WTC11 (cell line): ENCODE measurements around the gene INAFM2. TPM values are rescaled to one million over a fixed set of nuclear protein-coding genes. Genes with fewer than 3 reads are reported as not detected.

Experiments
- ATAC-seq: fragments of 200-7000 bp; cut with Tn5 transposase; 2 replicates; pipeline ENCODE4 v1.10.0; 2021; ENCODE audit warnings: mild to moderate bottlenecking, moderate library complexity
- CTCF ChIA-PET: fragments of 300-600 bp; sonication (Branson Sonifier 250); formaldehyde crosslinking; loops from one replicate; lab custom pipeline; 2021; ENCODE audit warnings: antibody characterized with exemption; lab: Charles Lee
- POLR2A ChIA-PET: fragments of 350-600 bp; sonication (Branson Sonifier 250); formaldehyde crosslinking; loops from one replicate; lab custom pipeline; 2021; ENCODE audit warnings: antibody characterized with exemption; lab: Charles Lee
- DNase-seq: peaks from one replicate; pipeline ENCODE4 v3.0.0; 2021; ENCODE audit warnings: low spot score
- H3K27ac Mint-ChIP-seq: 2 replicates; pipeline ENCODE4 v1.8.0; 2021; ENCODE audit warnings: mixed read lengths
- H3K27me3 Mint-ChIP-seq: 2 replicates; pipeline ENCODE4 v1.8.0; 2021; ENCODE audit warnings: low read depth, mild to moderate bottlenecking, moderate library complexity, mixed read lengths
- H3K36me3 Mint-ChIP-seq: 2 replicates; pipeline ENCODE4 v1.8.0; 2021; ENCODE audit warnings: mixed read lengths
- H3K4me1 Mint-ChIP-seq: 2 replicates; pipeline ENCODE4 v1.8.0; 2022; ENCODE audit warnings: mixed read lengths
- H3K4me3 Mint-ChIP-seq: 2 replicates; pipeline ENCODE4 v1.8.0; 2021; ENCODE audit warnings: mild to moderate bottlenecking, moderate library complexity, mixed read lengths
- H3K9me3 Mint-ChIP-seq: 2 replicates; pipeline ENCODE4 v1.8.0; 2021; ENCODE audit warnings: mixed read lengths
- E2F1 ChIP-seq: sonication (generic); formaldehyde crosslinking; IDR thresholded peaks from 2 replicates; pipeline ENCODE4 v1.8.0; 2022; ENCODE audit warnings: mild to moderate bottlenecking, missing genetic modification reagents
- ELF4 ChIP-seq: sonication (generic); formaldehyde crosslinking; IDR thresholded peaks from 2 replicates; pipeline ENCODE4 v1.8.1; 2022; ENCODE audit warnings: low read depth, mild to moderate bottlenecking, moderate library complexity, missing genetic modification reagents
- ESRRA ChIP-seq: sonication (generic); formaldehyde crosslinking; IDR thresholded peaks from 2 replicates; pipeline ENCODE4 v1.8.1; 2022; ENCODE audit warnings: mild to moderate bottlenecking, missing genetic modification reagents, borderline replicate concordance
- FOXJ3 ChIP-seq: sonication (generic); formaldehyde crosslinking; IDR thresholded peaks from 2 replicates; pipeline ENCODE4 v1.9.0; 2021; ENCODE audit warnings: missing genetic modification reagents, mild to moderate bottlenecking, borderline replicate concordance
- GABPB1 ChIP-seq: sonication (generic); formaldehyde crosslinking; IDR thresholded peaks from 2 replicates; pipeline ENCODE4 v1.8.1; 2023; ENCODE audit warnings: mild to moderate bottlenecking, missing genetic modification reagents
- KAT7 ChIP-seq: sonication (generic); formaldehyde crosslinking; IDR thresholded peaks from 2 replicates; pipeline ENCODE4 v1.8.1; 2023; ENCODE audit warnings: missing genetic modification reagents, mild to moderate bottlenecking, borderline replicate concordance
- MLX ChIP-seq: sonication (generic); formaldehyde crosslinking; IDR thresholded peaks from 2 replicates; pipeline ENCODE4 v1.8.1; 2023; ENCODE audit warnings: mild to moderate bottlenecking, missing genetic modification reagents, moderate library complexity
- MXD4 ChIP-seq: fragments of 250-450 bp; sonication (Bioruptor Pico); IDR thresholded peaks from 2 replicates; pipeline ENCODE4 v1.8.0; 2021; ENCODE audit warnings: mild to moderate bottlenecking, moderate library complexity, borderline replicate concordance
- NR2C2 ChIP-seq: sonication (generic); formaldehyde crosslinking; IDR thresholded peaks from 2 replicates; pipeline ENCODE4 v1.8.0; 2022; ENCODE audit warnings: mild to moderate bottlenecking, missing genetic modification reagents
- PRRX2 ChIP-seq: fragments of 250-450 bp; sonication (Bioruptor Pico); IDR thresholded peaks from 2 replicates; pipeline ENCODE4 v1.8.0; 2021; ENCODE audit warnings: mild to moderate bottlenecking
- TP53 ChIP-seq: sonication (generic); formaldehyde crosslinking; IDR thresholded peaks from 2 replicates; pipeline ENCODE4 v1.8.1; 2023; ENCODE audit warnings: mild to moderate bottlenecking, missing genetic modification reagents
- ZNF219 ChIP-seq: sonication (generic); formaldehyde crosslinking; IDR thresholded peaks from 2 replicates; pipeline ENCODE4 v1.8.0; 2023; ENCODE audit warnings: missing genetic modification reagents, mild to moderate bottlenecking, borderline replicate concordance
- ZNF232 ChIP-seq: sonication (generic); formaldehyde crosslinking; IDR thresholded peaks from 2 replicates; pipeline ENCODE4 v1.8.0; 2022; ENCODE audit warnings: mild to moderate bottlenecking, missing genetic modification reagents
- ZNF416 ChIP-seq: fragments of 250-450 bp; sonication (Bioruptor Pico); IDR thresholded peaks from 2 replicates; pipeline ENCODE4 v1.9.0; 2021; ENCODE audit warnings: mild to moderate bottlenecking, inconsistent platforms
- total RNA-seq: library from RNA; stranded (reverse); gene quantifications from 3 replicates; pipeline ENCODE4 v1.2.3, GENCODE V29; 2021
- TF ChIP-seq, protein P1 (sequence below): fragments of 250-450 bp; sonication (Bioruptor Pico); IDR thresholded peaks from 2 replicates; pipeline ENCODE4 v1.9.0; 2021; ENCODE audit warnings: mild to moderate bottlenecking, borderline replicate concordance
- TF ChIP-seq, protein P2 (sequence below): sonication (generic); formaldehyde crosslinking; IDR thresholded peaks from 2 replicates; pipeline ENCODE4 v1.8.1; 2022; ENCODE audit warnings: missing genetic modification reagents, borderline replicate concordance
- TF ChIP-seq, protein P3 (sequence below): sonication (generic); formaldehyde crosslinking; conservative IDR thresholded peaks from 2 replicates; pipeline ENCODE4 v1.8.1; 2022; ENCODE audit warnings: mild to moderate bottlenecking, missing genetic modification reagents
- TF ChIP-seq, protein P4 (sequence below): sonication (generic); formaldehyde crosslinking; IDR thresholded peaks from 2 replicates; pipeline ENCODE4 v1.8.0; 2023; ENCODE audit warnings: missing genetic modification reagents, mild to moderate bottlenecking, borderline replicate concordance
- TF ChIP-seq, protein P5 (sequence below): sonication (generic); formaldehyde crosslinking; IDR thresholded peaks from 2 replicates; pipeline ENCODE4 v1.8.1; 2022; ENCODE audit warnings: mild to moderate bottlenecking, moderate library complexity, missing genetic modification reagents
- TF ChIP-seq, protein P6 (sequence below): fragments of 250-450 bp; sonication (Bioruptor Pico); IDR thresholded peaks from 2 replicates; pipeline ENCODE4 v1.9.0; 2021; ENCODE audit warnings: mild to moderate bottlenecking

Gene INAFM2
- total RNA-seq, 1 experiment from 2014 or later, result 34.2 TPM

DNA sequence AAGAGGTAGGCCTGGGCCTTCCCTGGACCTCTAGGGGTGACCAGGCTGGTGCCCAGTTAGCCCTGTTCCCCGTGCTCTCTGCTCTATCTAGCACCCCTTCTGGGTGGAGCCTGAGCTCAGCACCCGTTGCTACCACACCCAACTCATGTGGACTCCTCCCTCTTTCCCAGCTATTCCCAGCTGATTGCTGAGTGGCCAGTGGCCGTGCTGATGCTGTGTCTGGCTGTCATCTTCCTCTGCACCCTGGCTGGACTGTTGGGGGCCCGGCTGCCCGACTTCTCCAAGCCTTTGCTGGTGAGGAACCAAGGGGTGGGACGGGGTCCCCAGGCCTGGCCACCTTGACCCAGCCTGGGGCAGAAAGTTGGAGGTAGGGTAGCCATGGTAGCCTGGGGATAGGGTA is 40.8 kb downstream of the INAFM2 start:
- H3K27ac Mint-ChIP-seq, result no peak overlapping the region
- CTCF ChIA-PET, result interaction anchor here (1.2 to 7.2 kb wide), 3 partner anchors 20 to 57 kb away, joined by 3 to 87 read pairs (median 10); partner anchors contain the start of gene CCDC9B
- TF ChIP-seq KAT7 (CRISPR knock-in tag), result no peak
- TF ChIP-seq, protein P1, sequence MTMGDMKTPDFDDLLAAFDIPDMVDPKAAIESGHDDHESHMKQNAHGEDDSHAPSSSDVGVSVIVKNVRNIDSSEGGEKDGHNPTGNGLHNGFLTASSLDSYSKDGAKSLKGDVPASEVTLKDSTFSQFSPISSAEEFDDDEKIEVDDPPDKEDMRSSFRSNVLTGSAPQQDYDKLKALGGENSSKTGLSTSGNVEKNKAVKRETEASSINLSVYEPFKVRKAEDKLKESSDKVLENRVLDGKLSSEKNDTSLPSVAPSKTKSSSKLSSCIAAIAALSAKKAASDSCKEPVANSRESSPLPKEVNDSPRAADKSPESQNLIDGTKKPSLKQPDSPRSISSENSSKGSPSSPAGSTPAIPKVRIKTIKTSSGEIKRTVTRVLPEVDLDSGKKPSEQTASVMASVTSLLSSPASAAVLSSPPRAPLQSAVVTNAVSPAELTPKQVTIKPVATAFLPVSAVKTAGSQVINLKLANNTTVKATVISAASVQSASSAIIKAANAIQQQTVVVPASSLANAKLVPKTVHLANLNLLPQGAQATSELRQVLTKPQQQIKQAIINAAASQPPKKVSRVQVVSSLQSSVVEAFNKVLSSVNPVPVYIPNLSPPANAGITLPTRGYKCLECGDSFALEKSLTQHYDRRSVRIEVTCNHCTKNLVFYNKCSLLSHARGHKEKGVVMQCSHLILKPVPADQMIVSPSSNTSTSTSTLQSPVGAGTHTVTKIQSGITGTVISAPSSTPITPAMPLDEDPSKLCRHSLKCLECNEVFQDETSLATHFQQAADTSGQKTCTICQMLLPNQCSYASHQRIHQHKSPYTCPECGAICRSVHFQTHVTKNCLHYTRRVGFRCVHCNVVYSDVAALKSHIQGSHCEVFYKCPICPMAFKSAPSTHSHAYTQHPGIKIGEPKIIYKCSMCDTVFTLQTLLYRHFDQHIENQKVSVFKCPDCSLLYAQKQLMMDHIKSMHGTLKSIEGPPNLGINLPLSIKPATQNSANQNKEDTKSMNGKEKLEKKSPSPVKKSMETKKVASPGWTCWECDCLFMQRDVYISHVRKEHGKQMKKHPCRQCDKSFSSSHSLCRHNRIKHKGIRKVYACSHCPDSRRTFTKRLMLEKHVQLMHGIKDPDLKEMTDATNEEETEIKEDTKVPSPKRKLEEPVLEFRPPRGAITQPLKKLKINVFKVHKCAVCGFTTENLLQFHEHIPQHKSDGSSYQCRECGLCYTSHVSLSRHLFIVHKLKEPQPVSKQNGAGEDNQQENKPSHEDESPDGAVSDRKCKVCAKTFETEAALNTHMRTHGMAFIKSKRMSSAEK (CRISPR knock-in tag), result no peak
- TF ChIP-seq ZNF232 (CRISPR knock-in tag), result no peak
- TF ChIP-seq MXD4 (CRISPR knock-in tag), result no peak
- no peak for TF ChIP-seq PRRX2 (CRISPR knock-in tag)
- no peak for TF ChIP-seq TP53 (CRISPR knock-in tag)
- TF ChIP-seq, protein P2, sequence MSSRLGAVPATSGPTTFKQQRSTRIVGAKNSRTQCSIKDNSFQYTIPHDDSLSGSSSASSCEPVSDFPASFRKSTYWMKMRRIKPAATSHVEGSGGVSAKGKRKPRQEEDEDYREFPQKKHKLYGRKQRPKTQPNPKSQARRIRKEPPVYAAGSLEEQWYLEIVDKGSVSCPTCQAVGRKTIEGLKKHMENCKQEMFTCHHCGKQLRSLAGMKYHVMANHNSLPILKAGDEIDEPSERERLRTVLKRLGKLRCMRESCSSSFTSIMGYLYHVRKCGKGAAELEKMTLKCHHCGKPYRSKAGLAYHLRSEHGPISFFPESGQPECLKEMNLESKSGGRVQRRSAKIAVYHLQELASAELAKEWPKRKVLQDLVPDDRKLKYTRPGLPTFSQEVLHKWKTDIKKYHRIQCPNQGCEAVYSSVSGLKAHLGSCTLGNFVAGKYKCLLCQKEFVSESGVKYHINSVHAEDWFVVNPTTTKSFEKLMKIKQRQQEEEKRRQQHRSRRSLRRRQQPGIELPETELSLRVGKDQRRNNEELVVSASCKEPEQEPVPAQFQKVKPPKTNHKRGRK (CRISPR knock-in tag), result no peak
- TF ChIP-seq ZNF416 (CRISPR knock-in tag), result no peak
- TF ChIP-seq, protein P3, sequence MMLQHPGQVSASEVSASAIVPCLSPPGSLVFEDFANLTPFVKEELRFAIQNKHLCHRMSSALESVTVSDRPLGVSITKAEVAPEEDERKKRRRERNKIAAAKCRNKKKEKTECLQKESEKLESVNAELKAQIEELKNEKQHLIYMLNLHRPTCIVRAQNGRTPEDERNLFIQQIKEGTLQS (CRISPR knock-in tag), result no peak
- no peak for TF ChIP-seq NR2C2 (CRISPR knock-in tag)
- TF ChIP-seq ZNF219 (CRISPR knock-in tag), result no peak
- TF ChIP-seq ESRRA, result no peak
- no peak for TF ChIP-seq ELF4 (CRISPR knock-in tag)
- TF ChIP-seq MLX, result no peak
- no peak for TF ChIP-seq GABPB1 (CRISPR knock-in tag)
- no peak for TF ChIP-seq FOXJ3 (CRISPR knock-in tag)
- TF ChIP-seq, protein P4, sequence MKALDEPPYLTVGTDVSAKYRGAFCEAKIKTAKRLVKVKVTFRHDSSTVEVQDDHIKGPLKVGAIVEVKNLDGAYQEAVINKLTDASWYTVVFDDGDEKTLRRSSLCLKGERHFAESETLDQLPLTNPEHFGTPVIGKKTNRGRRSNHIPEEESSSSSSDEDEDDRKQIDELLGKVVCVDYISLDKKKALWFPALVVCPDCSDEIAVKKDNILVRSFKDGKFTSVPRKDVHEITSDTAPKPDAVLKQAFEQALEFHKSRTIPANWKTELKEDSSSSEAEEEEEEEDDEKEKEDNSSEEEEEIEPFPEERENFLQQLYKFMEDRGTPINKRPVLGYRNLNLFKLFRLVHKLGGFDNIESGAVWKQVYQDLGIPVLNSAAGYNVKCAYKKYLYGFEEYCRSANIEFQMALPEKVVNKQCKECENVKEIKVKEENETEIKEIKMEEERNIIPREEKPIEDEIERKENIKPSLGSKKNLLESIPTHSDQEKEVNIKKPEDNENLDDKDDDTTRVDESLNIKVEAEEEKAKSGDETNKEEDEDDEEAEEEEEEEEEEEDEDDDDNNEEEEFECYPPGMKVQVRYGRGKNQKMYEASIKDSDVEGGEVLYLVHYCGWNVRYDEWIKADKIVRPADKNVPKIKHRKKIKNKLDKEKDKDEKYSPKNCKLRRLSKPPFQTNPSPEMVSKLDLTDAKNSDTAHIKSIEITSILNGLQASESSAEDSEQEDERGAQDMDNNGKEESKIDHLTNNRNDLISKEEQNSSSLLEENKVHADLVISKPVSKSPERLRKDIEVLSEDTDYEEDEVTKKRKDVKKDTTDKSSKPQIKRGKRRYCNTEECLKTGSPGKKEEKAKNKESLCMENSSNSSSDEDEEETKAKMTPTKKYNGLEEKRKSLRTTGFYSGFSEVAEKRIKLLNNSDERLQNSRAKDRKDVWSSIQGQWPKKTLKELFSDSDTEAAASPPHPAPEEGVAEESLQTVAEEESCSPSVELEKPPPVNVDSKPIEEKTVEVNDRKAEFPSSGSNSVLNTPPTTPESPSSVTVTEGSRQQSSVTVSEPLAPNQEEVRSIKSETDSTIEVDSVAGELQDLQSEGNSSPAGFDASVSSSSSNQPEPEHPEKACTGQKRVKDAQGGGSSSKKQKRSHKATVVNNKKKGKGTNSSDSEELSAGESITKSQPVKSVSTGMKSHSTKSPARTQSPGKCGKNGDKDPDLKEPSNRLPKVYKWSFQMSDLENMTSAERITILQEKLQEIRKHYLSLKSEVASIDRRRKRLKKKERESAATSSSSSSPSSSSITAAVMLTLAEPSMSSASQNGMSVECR (CRISPR knock-in tag), result no peak
- TF ChIP-seq, protein P5, sequence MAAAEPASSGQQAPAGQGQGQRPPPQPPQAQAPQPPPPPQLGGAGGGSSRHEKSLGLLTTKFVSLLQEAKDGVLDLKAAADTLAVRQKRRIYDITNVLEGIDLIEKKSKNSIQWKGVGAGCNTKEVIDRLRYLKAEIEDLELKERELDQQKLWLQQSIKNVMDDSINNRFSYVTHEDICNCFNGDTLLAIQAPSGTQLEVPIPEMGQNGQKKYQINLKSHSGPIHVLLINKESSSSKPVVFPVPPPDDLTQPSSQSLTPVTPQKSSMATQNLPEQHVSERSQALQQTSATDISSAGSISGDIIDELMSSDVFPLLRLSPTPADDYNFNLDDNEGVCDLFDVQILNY (CRISPR knock-in tag), result no peak
- TF ChIP-seq, protein P6, sequence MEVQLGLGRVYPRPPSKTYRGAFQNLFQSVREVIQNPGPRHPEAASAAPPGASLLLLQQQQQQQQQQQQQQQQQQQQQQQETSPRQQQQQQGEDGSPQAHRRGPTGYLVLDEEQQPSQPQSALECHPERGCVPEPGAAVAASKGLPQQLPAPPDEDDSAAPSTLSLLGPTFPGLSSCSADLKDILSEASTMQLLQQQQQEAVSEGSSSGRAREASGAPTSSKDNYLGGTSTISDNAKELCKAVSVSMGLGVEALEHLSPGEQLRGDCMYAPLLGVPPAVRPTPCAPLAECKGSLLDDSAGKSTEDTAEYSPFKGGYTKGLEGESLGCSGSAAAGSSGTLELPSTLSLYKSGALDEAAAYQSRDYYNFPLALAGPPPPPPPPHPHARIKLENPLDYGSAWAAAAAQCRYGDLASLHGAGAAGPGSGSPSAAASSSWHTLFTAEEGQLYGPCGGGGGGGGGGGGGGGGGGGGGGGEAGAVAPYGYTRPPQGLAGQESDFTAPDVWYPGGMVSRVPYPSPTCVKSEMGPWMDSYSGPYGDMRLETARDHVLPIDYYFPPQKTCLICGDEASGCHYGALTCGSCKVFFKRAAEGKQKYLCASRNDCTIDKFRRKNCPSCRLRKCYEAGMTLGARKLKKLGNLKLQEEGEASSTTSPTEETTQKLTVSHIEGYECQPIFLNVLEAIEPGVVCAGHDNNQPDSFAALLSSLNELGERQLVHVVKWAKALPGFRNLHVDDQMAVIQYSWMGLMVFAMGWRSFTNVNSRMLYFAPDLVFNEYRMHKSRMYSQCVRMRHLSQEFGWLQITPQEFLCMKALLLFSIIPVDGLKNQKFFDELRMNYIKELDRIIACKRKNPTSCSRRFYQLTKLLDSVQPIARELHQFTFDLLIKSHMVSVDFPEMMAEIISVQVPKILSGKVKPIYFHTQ (CRISPR knock-in tag), result no peak
- TF ChIP-seq E2F1, result no peak
- POLR2A ChIA-PET, result no interaction called here
- H3K4me3 Mint-ChIP-seq, result no peak overlapping the region
- ATAC-seq (no peak), DNase-seq (no peak)
- no peaks in the 10 kb centered on the region for H3K36me3 Mint-ChIP-seq
- H3K27me3 Mint-ChIP-seq, result peaks cover 40% of the 10 kb centered on the region
- H3K9me3 Mint-ChIP-seq, result no peaks in the 10 kb centered on the region
- peaks cover 6% of the 10 kb centered on the region for H3K4me1 Mint-ChIP-seq
